ENCODE results near the gene DNAJC5G. TPM values are rescaled to one million over a fixed set of nuclear protein-coding genes. Genes with fewer than 3 reads are reported as not detected.
"Not testable (repeated sequence)": the region's sequence is repeated elsewhere in the genome, so short reads cannot be mapped to it uniquely, and the experiment has no call there.

DNAJC5G gene
- total and polyA plus RNA-seq, 2 experiments from 2014 or later = not detected

DNA sequence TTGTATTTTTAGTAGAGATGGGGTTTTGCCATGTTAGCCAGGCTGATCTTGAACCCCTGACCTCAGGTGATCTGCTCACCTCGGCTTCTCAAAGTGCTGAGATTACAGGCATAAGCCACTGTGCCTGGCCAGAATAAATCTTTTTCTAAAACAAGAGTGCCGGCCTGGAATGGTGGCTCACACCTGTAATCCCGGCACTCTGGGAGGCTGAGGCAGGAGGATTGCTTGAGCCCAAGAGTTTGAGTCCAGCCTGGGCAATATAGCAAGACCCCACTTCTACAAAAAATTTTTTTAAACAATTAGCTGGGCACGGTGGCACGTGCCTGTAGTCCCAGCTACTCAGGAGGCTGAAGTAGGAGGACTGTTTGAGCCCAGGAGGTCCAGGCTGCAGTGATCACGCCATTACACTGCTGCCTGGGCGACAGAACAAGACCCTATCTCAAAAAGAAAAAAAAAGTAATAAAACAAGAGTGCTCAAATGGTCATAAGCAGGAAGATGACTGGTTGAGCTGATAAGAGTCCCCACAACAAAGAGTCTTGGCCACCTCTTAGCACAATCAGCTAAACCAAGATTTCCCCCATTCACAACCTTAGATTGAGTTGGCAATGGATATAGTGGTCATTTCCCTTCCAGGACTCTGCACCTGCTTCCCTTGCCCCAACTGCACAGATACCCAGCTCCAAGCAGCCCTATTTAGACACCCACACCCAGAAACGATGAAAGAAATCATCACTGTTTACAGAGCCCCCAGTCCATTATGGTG, 38.8 kb downstream of the DNAJC5G start:
- no peaks in the 10 kb centered on the region for H4K20me1 ChIP-seq (ENCODE audit: insufficient read depth)
- 90 to 93% methylated on average over 8 of the region's 8 CpGs for WGBS, 2 experiments (ENCODE audit: low coverage in 1 of 2, low lambda C conversion rate in 2 of 2, missing lambda C conversion rate in 2 of 2)

DNA sequence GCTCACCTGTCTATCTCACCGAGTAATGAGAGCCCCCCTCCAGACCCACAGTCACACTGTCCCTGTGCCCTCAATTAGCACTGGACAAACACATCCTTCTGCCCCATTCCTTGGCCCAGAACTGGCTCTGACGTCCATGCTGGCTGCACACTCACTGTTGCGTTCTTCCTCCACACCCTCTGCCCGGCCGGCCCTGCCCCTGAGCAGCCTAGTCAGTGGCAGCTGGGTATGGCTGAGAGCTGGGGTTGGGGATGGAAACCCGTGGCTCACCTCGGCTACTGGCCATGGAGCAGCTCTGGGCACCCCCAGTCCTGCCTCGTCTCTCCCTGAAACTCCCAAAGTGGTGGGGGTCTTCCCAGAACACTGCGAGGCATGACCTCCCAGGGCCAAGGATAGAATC, 39.5 kb downstream of the DNAJC5G start:
- in situ Hi-C loops (cut with MboI) = no loop called here
- Histone ChIP-seq H3K4me2 (ENCODE audit: unreplicated experiment) (no peak overlapping the region), H3K36me3 (ENCODE audit: low read depth) (no peaks in the 10 kb centered on the region), H3K4me3 (no peak overlapping the region), H3K9me2 (ENCODE audit: insufficient read depth) (no peaks in the 10 kb centered on the region), H4K20me1 (ENCODE audit: insufficient read depth) (no peaks in the 10 kb centered on the region), H3K27ac (no peak overlapping the region), H3F3A (ENCODE audit: insufficient read depth) (no peaks in the 10 kb centered on the region), H3K9me3 (ENCODE audit: low read depth) (no peaks in the 10 kb centered on the region), H3K79me2 (ENCODE audit: insufficient read depth) (peaks cover 10% of the 10 kb centered on the region), H3K4me1 (ENCODE audit: insufficient read depth) (no peaks in the 10 kb centered on the region), H2AFZ (no peak overlapping the region), H3K27me3 (replicated peaks; ENCODE audit: insufficient read depth) (no peaks in the 10 kb centered on the region), H3K9ac (no peak overlapping the region)
- 85% methylated on average over 9 of the region's 9 CpGs for WGBS, 2 experiments (ENCODE audit: low coverage in 1 of 2, low lambda C conversion rate in 2 of 2, missing lambda C conversion rate in 2 of 2)
- no peak for TF ChIP-seq EZH2phosphoT487 (IDR thresholded peaks at IDR 0.05; ENCODE audit: insufficient read depth, low read depth)
- no peak for TF ChIP-seq EZH2 (IDR thresholded peaks at IDR 0.05; ENCODE audit: insufficient read depth, poor library complexity, severe bottlenecking)
- DNase-seq = no peak

More for the DNA sequence above, 38.8 kb downstream of the DNAJC5G start:
- H3K9ac ChIP-seq = no peak overlapping the region
- no peak overlapping the region for H3K4me2 ChIP-seq (ENCODE audit: unreplicated experiment)
- no peak for DNase-seq
- TF ChIP-seq EZH2phosphoT487 (IDR thresholded peaks at IDR 0.05; ENCODE audit: insufficient read depth, low read depth) = no peak
- no peak for TF ChIP-seq EZH2 (IDR thresholded peaks at IDR 0.05; ENCODE audit: insufficient read depth, poor library complexity, severe bottlenecking)
- H3K4me3 ChIP-seq = no peak overlapping the region
- no peak overlapping the region for H3K27ac ChIP-seq
- peaks cover 3% of the 10 kb centered on the region for H3K79me2 ChIP-seq (ENCODE audit: insufficient read depth)
- H3K4me1 ChIP-seq (ENCODE audit: insufficient read depth) = no peaks in the 10 kb centered on the region
- no peaks in the 10 kb centered on the region for H3K27me3 ChIP-seq (replicated peaks; ENCODE audit: insufficient read depth)
- no peak overlapping the region for H2AFZ ChIP-seq
- no peaks in the 10 kb centered on the region for H3K9me3 ChIP-seq (ENCODE audit: low read depth)
- H3K9me2 ChIP-seq (ENCODE audit: insufficient read depth) = no peaks in the 10 kb centered on the region
- no peaks in the 10 kb centered on the region for H3F3A ChIP-seq (ENCODE audit: insufficient read depth)
- in situ Hi-C loops (cut with MboI) = no loop called here
- H3K36me3 ChIP-seq (ENCODE audit: low read depth) = no peaks in the 10 kb centered on the region; the same call in 1 of the 2 replicates

DNA sequence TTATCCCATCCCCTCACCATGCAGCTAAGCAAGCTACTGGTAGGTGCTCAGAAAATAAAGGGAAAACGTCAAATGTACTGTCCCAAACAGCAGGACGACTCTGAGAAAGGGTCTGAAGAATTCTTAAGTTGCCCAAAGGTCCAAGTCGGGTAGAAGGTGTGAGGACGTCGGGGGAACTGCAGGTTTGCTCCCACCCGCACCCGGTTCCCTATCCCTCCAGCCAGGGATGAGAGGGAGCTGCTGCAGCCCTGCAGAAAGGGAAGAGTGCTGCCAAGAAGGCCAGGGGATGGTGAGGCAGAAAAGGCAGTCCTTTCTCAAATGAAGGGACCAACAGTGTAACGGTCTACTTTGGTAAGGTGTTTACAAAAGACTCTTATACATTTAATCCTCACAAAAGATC, 39.9 kb downstream of the DNAJC5G start:
- Histone ChIP-seq H4K20me1 (ENCODE audit: insufficient read depth) (no peaks in the 10 kb centered on the region), H3K4me2 (ENCODE audit: unreplicated experiment) (no peak overlapping the region), H3K9ac (no peak overlapping the region), H3K79me2 (ENCODE audit: insufficient read depth) (peaks cover 13% of the 10 kb centered on the region), H3F3A (ENCODE audit: insufficient read depth) (no peaks in the 10 kb centered on the region), H3K36me3 (ENCODE audit: low read depth) (no peaks in the 10 kb centered on the region), H3K27ac (no peak overlapping the region), H3K9me3 (ENCODE audit: low read depth) (no peaks in the 10 kb centered on the region), H3K4me3 (no peak overlapping the region), H3K4me1 (ENCODE audit: insufficient read depth) (no peaks in the 10 kb centered on the region), H2AFZ (no peak overlapping the region), H3K27me3 (replicated peaks; ENCODE audit: insufficient read depth) (no peaks in the 10 kb centered on the region), H3K9me2 (ENCODE audit: insufficient read depth) (no peaks in the 10 kb centered on the region)
- in situ Hi-C loops (cut with MboI) = no loop called here
- DNase-seq = no peak
- WGBS, 2 experiments (ENCODE audit: low coverage in 1 of 2, low lambda C conversion rate in 2 of 2, missing lambda C conversion rate in 2 of 2) = 73 to 74% methylated on average over 8 of the region's 8 CpGs
- TF ChIP-seq EZH2 (IDR thresholded peaks at IDR 0.05; ENCODE audit: insufficient read depth, poor library complexity, severe bottlenecking) = no peak
- no peak for TF ChIP-seq EZH2phosphoT487 (IDR thresholded peaks at IDR 0.05; ENCODE audit: insufficient read depth, low read depth)

DNA sequence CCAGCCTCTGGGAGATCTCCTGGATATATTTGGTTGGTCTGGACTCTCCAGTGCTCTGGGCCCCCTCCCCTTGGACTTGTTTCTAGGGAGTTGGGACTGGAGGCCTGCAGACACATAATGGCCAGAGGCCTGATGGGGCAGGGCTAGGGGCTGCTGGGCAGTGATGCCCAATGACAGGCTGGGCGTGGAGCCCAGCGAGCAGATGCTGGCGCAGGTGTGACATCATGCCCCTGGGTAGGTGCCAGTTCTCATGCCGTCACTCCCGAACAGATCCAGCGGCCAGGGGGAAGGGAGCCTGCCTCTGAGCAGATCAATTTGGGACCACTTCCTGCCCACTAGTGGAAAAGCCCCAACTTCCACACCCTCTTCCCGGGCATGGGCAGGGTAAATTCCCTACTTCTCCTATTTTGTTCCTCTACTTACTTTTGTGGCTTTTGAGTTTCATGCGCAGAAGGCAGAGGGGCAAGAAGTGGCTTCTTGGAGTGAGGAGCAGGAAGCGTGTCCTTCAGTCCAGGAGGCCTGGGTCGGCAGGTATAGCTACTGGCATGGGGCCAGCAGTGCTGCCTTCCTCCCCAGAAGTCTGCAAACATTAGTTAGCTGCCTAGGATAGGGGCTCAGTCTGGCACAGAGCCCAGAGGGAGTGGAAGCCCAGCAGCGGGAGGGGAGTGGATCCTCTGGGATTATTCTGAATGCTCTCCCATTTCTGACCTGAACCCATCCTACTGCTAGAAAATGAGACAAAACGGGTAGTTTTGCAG, 41.6 kb downstream of the DNAJC5G start:
- Histone ChIP-seq H3K27me3 (replicated peaks; ENCODE audit: insufficient read depth) (no peaks in the 10 kb centered on the region), H3K9me2 (ENCODE audit: insufficient read depth) (no peaks in the 10 kb centered on the region), H3K4me3 (no peak overlapping the region), H3K36me3 (ENCODE audit: low read depth) (no peaks in the 10 kb centered on the region), H3F3A (ENCODE audit: insufficient read depth) (peaks cover 13% of the 10 kb centered on the region), H4K20me1 (ENCODE audit: insufficient read depth) (no peaks in the 10 kb centered on the region), H3K27ac (no peak overlapping the region), H2AFZ (no peak overlapping the region), H3K79me2 (ENCODE audit: insufficient read depth) (peaks cover 18% of the 10 kb centered on the region), H3K9ac (no peak overlapping the region), H3K9me3 (ENCODE audit: low read depth) (no peaks in the 10 kb centered on the region), H3K4me2 (ENCODE audit: unreplicated experiment) (no peak overlapping the region), H3K4me1 (ENCODE audit: insufficient read depth) (peaks cover 13% of the 10 kb centered on the region)
- 81 to 82% methylated on average over 10 to 12 of the region's 12 CpGs for WGBS, 2 experiments (ENCODE audit: low coverage in 1 of 2, low lambda C conversion rate in 2 of 2, missing lambda C conversion rate in 2 of 2)
- TF ChIP-seq EZH2phosphoT487 (IDR thresholded peaks at IDR 0.05; ENCODE audit: insufficient read depth, low read depth) (no peak), EZH2 (IDR thresholded peaks at IDR 0.05; ENCODE audit: insufficient read depth, poor library complexity, severe bottlenecking) (no peak)
- in situ Hi-C loops (cut with MboI) = no loop called here
- no peak for DNase-seq

DNA sequence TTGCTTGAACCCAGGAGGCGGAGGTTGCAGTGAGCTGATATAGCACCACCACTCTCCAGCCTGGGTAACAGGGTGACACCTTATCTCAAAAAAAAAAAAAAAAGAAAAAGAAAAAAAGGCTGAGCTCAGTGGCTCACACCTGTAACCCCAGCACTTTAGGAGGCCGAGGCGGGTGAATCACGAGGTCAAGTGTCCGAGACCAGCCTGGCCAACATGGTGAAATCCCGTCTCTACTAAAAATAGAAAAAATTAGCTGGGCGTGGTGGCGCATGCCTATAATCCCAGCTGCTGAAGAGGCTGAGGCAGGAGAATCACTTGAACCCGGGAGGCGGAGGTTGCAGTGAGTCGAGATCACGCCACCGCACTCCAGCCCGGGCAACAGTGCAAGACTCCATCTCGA, 44.6 kb downstream of the DNAJC5G start:
- H3K27ac ChIP-seq; H3K9ac ChIP-seq; H3K4me3 ChIP-seq; H3K4me2 ChIP-seq (ENCODE audit: unreplicated experiment); H2AFZ ChIP-seq; DNase-seq; H3K36me3 ChIP-seq (ENCODE audit: low read depth); in situ Hi-C loops (cut with MboI); H3K27me3 ChIP-seq (replicated peaks; ENCODE audit: insufficient read depth); H3K9me2 ChIP-seq (ENCODE audit: insufficient read depth); H4K20me1 ChIP-seq (ENCODE audit: insufficient read depth); H3K9me3 ChIP-seq (ENCODE audit: low read depth): not testable (repeated sequence)
- WGBS, 2 experiments (ENCODE audit: low coverage in 1 of 2, low lambda C conversion rate in 2 of 2, missing lambda C conversion rate in 2 of 2) = 95 to 96% methylated on average over 12 to 15 of the region's 15 CpGs
- Histone ChIP-seq H3F3A (ENCODE audit: insufficient read depth) (peaks cover 30% of the 10 kb centered on the region), H3K79me2 (ENCODE audit: insufficient read depth) (peaks cover 28% of the 10 kb centered on the region), H3K4me1 (ENCODE audit: insufficient read depth) (peaks cover 23% of the 10 kb centered on the region)

Measured in GM23248 (cell line).